ENCODE measurements around the gene SERPINA6.
A peak's percentile ranks its signal among the peaks of the same experiment; 100 is the strongest.
"Not testable (repeated sequence)": the region's sequence is repeated elsewhere in the genome, so short reads cannot be mapped to it uniquely, and the experiment has no call there.

SERPINA6 gene, protein sequence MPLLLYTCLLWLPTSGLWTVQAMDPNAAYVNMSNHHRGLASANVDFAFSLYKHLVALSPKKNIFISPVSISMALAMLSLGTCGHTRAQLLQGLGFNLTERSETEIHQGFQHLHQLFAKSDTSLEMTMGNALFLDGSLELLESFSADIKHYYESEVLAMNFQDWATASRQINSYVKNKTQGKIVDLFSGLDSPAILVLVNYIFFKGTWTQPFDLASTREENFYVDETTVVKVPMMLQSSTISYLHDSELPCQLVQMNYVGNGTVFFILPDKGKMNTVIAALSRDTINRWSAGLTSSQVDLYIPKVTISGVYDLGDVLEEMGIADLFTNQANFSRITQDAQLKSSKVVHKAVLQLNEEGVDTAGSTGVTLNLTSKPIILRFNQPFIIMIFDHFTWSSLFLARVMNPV

DNA sequence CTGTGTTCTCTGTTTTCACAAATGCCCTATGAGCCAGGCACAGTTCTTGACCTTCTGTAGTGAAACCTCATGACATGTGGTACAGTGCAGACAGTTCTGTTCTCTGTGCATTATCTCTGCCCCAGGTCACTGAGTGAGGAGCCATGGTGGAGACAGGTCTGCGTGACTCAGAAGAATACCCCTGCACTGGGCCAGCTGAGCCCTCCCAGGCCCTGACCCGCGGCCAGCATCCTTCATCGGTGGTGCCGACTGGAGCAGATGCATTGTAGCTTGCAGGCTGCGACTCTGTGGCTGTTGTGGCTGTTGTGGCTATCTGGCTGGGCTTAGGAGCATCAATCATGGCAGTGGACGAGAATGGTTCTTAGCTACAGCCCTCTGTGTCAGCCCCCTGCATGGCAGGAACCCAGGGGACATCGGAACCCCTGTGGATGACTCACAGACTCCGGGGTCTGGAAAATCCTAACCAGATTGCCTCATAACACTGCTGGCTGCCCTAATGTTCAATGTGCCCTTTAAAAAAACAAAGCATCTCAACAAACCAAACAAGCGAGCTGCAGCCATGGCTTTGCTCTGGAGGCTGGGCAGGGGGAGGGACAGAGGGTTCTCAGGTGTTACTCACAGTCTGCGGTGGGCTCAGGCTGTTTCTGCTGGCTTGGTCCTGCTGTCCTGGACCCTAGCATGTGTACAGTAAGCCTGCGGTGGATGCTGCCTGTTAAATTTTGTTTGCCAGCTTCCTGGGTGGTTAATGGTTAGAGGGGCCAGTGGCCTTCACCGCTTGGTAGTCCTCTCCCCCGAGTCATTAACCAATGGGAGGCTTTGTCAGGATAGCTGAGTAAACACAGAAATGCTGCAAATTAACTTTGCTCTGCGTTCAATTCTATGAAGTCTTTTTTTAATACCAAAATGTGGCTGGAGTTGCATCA lies at the start of gene SERPINA6:
Gene SERPINA6 (minus strand): TSS at position 689 of the 923 bp plus-strand sequence. CDS start 8,688 bp downstream, outside the sequence.
- DNase-seq = no peak

DNA sequence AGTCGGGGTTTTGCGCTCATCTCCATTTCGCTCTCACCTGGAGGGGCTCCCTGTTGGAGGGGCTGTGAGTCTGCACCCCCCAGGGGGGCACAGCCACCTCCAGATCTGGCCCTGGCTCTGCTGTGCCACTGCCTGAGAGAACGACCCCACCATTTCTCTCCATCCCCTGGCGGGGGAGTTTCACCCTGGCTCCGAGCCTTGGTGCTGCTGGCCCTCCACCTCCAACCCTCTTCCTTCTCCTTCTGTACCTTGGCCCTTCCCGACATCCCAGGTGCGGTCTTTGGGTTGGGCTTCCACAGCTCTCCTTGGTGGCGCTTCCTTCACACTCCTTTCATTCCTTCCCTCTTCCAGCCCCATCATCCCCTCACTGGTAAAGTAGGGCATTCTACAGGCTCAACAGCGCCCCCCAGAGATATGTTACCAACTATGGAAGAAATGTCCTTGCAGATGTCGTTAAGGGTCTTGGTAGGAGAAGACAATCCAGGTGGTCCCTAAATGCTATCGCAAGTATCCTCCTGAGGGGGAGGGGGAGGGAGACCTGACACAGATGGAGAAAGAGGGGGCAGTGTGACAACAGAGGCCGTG lies 49.0 kb upstream of the SERPINA6 start:
- DNase-seq = no peak

DNA sequence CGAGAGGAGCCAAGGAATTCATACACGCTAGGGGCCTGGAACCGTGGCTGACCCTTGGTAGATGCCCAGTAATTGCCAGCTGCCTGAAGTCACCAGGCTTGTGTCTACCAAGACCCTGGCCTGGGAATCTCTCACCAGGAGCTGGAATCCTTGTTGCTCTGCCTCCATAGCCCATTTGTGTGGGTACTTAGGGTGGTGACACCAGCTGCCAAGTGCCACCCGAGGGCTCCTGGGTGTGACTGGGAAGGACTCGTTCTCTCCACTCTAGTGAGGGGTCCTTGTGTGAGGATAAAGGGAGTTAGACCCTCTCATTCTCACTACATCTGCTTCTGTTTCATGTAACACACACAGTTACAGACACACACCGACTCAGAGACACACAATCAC lies 47.4 kb upstream of the SERPINA6 start:
- DNase-seq = no peak

GRCh38 chr14:94369766-94370523 lies 46.8 kb upstream of the SERPINA6 start:
- DNase-seq = not testable (repeated sequence)

- no peak for DNase-seq
Observed at GRCh38 chr14:94368956-94369355, 45.8 kb upstream of the SERPINA6 start.

DNA sequence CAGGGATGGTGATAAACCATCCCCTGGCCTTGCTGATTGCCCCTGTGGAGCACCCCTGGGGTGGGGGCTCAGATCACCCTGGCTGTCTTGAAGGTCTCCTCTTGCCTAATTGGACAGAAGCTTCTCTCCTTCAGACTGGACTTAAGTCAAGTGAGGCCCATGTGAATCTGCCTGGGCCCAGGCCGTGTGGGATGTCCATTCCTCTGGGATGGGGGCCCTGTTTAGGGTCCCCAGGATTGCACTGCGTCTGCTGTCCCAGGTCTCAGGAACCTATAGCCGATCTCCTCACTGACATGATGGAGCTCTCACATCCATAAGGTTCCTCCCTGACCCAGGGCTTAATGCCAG lies 45.1 kb upstream of the SERPINA6 start:
- no peak for DNase-seq

DNA sequence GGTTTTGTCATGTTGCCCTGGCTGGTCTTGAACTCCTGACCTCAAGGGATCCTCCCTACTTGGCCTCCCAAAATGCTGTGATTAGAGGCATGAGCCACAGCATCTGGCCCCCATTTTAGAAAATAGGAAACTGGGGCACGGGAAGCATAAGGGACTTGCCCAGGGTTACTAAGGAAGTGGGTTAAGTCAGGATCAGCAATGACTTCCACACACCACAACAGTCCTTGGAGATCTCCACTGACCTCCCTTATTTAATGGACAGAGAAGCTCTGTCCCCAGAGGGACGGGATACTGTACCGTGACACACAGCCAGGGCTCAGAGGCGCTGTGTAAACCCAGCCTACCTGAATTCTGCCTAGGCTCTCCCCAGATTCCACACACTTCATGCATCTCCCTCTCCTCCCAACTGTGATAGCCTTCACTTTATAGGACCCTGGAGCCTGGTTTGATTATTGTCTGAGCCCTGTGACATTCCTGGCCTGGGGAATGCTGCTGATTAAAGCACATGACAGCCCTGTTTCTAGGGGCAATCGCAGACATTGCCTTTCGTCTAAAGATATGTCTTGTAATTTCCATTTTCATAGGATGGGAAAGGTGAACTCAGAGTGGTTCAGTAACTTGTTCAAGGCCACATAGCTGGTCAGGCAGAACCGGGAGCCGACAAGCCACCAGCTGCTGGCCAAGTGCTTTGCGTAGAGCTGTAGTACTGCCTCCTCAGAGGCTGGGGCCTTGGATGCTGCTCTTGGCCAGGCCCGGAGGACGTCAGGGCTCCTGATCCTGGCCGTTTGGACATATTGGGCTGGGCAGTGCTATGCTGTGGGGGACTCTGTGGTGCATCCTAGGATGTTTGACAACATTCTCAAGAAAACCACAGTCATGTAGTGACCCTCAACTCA lies 44.5 kb upstream of the SERPINA6 start:
- DNase-seq = no peak

- DNase-seq = no peak
Observed at GRCh38 chr14:94366146-94366915, 43.2 kb upstream of the SERPINA6 start, which contains the start of gene SERPINA2. SERPINA2 (minus strand) TSS chr14:94366698.

DNA sequence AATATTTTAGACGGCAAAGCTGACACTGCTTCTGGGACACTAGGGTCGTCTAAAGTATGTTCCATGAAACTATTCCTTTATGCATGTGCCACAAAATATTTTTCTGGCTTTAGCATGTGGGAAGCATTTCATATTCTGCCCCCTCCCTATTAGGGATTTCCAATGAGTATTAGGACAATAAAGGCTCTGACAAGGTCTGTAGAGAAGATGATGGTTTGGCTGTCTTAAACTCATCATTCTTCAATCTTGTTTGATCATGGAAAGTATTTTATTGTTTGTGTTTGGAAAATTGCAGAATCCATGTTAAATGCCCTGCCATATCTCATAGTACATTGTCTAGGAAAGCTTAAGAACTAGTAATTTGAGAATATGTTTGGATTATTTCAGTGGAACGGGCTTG lies 42.5 kb upstream of the SERPINA6 start:
- DNase-seq = no peak

- no peak for DNase-seq
Observed at GRCh38 chr14:94364964-94365363, 41.8 kb upstream of the SERPINA6 start.

GRCh38 chr14:94364037-94364436 lies 40.9 kb upstream of the SERPINA6 start:
- DNase-seq = no peak

GRCh38 chr14:94363151-94363624 lies 40.1 kb upstream of the SERPINA6 start:
- DNase-seq = no peak

DNA sequence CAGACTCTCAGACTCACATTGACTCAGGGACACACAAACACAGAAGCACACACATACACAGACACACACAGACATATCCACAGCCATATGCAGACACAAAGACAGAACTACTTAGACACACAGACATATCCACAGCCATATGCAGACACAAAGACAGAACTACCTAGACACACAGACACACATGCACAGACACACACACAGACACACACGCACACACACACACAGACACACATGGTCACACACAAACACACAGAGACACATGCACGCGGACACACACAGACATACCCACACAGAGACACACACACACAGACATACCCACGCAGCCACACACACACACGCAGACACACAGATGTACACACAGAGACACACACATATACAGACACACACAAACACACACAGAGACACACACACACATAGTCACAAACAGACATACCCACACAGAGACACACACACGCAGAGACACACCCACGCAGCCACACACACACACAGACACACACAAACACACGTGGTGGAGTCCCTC lies 39.5 kb upstream of the SERPINA6 start:
- no peak for DNase-seq

DNA sequence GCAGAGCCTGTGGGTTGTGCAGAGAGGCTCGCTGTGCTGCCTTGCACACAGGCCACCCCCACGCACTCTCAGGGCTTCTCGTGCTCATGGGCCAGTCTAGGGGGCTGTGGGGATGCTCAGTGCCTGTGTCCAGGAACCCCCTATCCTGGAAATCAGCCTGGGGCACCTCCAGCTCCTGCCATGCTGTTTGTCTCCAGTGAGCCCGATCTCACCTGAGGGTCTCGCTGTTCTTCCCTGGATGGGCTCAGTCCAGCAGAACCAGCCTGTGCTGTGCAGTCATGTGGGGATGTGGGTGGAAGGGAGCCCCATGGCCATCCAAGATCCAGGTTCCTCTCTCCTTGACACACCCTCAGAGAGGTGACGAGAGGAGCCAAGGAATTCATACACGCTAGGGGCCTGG lies 38.5 kb upstream of the SERPINA6 start:
- DNase-seq = no peak

DNA sequence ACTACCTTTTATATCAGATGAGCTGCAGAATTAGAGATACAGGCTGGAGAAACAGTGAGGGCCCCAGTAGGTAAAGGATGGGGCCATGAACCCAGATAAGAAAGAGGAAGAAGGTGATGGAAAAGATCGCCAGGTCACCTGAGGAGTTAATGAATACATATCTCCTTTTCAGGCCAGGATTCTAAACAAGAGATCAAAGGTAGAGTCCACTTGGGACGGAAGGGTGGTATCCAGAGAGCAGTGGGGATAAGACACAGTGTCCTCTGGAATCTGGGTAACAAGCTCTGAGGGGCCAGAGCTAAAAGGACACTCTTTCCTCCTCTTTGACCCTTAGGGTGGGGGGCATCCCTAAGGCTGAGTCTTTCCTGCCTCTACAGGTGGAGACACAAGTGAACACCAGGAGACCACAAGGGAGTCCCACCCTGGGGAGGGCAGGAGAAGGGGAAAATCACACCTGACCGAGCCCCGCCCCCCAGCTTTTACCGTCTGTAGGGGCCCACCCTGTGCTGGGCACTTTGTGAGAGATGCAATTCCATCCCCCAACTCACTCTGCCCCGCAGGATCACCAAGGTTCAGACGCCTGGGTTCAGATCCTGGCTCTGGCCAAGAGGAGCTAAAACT lies 37.9 kb upstream of the SERPINA6 start:
- DNase-seq = no peak

- DNase-seq = no peak
Observed at GRCh38 chr14:94357166-94357565, 34.0 kb upstream of the SERPINA6 start.

GRCh38 chr14:94356379-94357056 lies 33.4 kb upstream of the SERPINA6 start:
- DNase-seq = no peak

DNA sequence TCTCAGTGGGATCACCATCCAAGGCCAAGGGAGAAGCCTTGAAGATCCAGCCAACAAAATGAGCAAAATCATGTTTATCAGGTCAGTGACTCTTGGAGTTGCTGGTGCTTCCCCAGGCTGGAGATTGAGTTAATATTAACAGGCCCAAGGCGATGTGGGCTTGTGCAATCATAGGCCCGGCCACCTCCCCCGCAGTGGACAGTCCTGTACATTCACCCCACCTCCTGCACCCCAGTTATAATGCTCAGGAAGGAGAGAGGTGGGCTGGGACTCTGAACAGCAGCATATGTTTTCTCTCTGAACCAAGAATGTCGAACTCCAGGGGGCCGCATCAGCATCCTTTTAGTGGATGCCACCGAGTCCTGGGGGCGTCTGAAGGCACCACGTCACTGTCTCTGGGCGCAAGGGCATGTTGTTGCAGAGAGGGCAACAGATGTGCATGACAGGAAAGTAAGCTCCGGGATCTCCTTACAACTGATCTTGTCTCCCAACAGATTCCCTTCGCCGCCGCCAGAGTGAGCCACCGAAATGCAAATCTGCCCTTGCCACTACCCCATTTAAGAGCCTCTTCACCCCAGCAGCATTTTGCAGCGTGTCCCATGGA lies 32.2 kb upstream of the SERPINA6 start:
- no peak for DNase-seq

DNA sequence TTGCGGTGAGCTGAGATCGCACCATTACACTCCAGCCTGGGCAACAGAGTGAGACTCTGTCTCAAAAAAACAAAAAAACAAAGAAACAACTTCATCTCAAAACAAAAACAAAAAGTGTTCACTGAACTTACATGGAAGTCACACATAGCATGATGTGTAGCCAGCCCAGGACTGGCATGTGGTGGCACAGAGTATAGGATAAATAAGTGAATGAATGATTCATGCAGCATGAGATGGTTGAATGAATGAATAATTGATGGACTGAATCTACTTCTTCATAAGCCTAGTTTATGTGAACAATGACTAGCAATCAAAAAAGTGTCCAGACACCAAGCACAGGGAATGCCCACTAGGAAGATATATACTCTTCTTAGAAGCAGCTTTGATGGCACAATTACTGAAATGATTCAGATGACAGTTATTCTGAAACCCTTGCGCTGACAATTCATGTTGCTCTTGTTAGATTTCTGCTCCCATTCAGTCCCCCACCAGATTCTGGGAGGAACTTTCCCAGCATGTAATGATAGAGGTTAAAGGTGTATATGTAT lies 31.6 kb upstream of the SERPINA6 start:
- peak; percentile 28 for DNase-seq

Data from activated CD4-positive, alpha-beta T cell treated with anti-CD3 and anti-CD28 coated beads, Interleukin-10, Interleukin-2, amounts not matched to agents 100 ng/mL and 50 ng/mL, durations not matched to agents 16 hours and 8 hours (primary cell).